Parathyroid adenoma (tissue), 2 donors: ENCODE measurements around the gene LDAF1.
"Not testable (repeated sequence)": the region's sequence is repeated elsewhere in the genome, so short reads cannot be mapped to it uniquely, and the experiment has no call there.

ENCODE experiments used
- H2AFZ ChIP-seq: fragments of 300-600 bp; sonication (generic); one replicate; pipeline ENCODE4 v1.7.0; 2017; ENCODE audit warnings: antibody characterized with exemption, mild to moderate bottlenecking
- H3K27ac ChIP-seq: fragments of 300-600 bp; sonication (generic); one replicate; pipeline ENCODE4 v1.7.0; 2017
- H3K27me3 ChIP-seq: fragments of 300-600 bp; sonication (generic); one replicate; pipeline ENCODE4 v1.7.0; 2017; ENCODE audit warnings: low read length; ENCODE audit not compliant: control insufficient read depth, insufficient read depth
- H3K36me3 ChIP-seq: fragments of 300-600 bp; sonication (generic); one replicate; pipeline ENCODE4 v1.7.0; 2017; ENCODE audit warnings: low read length; ENCODE audit not compliant: control insufficient read depth, insufficient read depth
- H3K4me1 ChIP-seq: fragments of 300-600 bp; sonication (generic); one replicate; pipeline ENCODE4 v1.7.0; 2017; ENCODE audit warnings: control low read depth
- H3K4me2 ChIP-seq: fragments of 300-600 bp; sonication (generic); one replicate; pipeline ENCODE4 v1.7.0; 2017; ENCODE audit warnings: low read length
- H3K4me3 ChIP-seq: fragments of 300-600 bp; sonication (generic); one replicate; pipeline ENCODE4 v1.7.0; 2017; ENCODE audit warnings: low read depth, low read length
- H3K79me2 ChIP-seq: fragments of 300-600 bp; sonication (generic); one replicate; pipeline ENCODE4 v1.7.0; 2017; ENCODE audit warnings: control low read depth
- H3K9ac ChIP-seq: fragments of 300-600 bp; sonication (generic); one replicate; pipeline ENCODE4 v1.7.0; 2017; ENCODE audit warnings: mild to moderate bottlenecking
- H3K9me3 ChIP-seq: fragments of 300-600 bp; sonication (generic); one replicate; pipeline ENCODE4 v1.7.0; 2017; ENCODE audit warnings: low read length; ENCODE audit not compliant: control insufficient read depth
- TF ChIP-seq, protein P1 (sequence below): fragments of 300-600 bp; sonication (generic); IDR thresholded peaks from one replicate; pipeline ENCODE4 v1.7.0; 2017; ENCODE audit warnings: antibody characterized with exemption, mild to moderate bottlenecking
- donor health status: primary hyperparathyroidism.

Gene LDAF1

DNA sequence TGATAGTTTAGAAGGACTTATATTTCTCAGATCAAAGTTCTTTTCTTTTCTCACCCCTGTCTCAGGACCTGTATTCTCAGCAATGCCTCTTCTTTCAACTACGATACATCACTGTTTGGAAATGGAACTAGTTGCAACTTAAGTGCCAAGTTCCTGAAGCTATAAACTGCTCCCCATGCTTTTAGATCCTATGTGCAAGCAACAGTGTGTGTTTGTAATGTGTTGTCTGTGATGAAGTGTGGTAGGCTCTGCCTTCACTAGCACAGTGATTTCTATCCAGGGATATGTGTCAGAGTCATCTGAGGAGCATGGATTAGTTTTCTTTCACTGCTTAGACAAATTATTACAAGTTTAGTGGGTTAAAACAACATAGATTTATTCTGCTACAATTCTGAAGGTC, 34.5 kb downstream of the LDAF1 start:
- no peaks in the 10 kb centered on the region for H3K9me3 ChIP-seq
- no peaks in the 10 kb centered on the region for H3K79me2 ChIP-seq
- H3K4me3 ChIP-seq: no peak overlapping the region
- H2AFZ ChIP-seq: no peak overlapping the region
- TF ChIP-seq, protein P1, sequence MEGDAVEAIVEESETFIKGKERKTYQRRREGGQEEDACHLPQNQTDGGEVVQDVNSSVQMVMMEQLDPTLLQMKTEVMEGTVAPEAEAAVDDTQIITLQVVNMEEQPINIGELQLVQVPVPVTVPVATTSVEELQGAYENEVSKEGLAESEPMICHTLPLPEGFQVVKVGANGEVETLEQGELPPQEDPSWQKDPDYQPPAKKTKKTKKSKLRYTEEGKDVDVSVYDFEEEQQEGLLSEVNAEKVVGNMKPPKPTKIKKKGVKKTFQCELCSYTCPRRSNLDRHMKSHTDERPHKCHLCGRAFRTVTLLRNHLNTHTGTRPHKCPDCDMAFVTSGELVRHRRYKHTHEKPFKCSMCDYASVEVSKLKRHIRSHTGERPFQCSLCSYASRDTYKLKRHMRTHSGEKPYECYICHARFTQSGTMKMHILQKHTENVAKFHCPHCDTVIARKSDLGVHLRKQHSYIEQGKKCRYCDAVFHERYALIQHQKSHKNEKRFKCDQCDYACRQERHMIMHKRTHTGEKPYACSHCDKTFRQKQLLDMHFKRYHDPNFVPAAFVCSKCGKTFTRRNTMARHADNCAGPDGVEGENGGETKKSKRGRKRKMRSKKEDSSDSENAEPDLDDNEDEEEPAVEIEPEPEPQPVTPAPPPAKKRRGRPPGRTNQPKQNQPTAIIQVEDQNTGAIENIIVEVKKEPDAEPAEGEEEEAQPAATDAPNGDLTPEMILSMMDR: no peak
- no peaks in the 10 kb centered on the region for H3K36me3 ChIP-seq
- H3K27ac ChIP-seq: no peak overlapping the region
- H3K4me1 ChIP-seq: no peaks in the 10 kb centered on the region
- no peak overlapping the region for H3K4me2 ChIP-seq
- no peaks in the 10 kb centered on the region for H3K27me3 ChIP-seq
- H3K9ac ChIP-seq: no peak overlapping the region

DNA sequence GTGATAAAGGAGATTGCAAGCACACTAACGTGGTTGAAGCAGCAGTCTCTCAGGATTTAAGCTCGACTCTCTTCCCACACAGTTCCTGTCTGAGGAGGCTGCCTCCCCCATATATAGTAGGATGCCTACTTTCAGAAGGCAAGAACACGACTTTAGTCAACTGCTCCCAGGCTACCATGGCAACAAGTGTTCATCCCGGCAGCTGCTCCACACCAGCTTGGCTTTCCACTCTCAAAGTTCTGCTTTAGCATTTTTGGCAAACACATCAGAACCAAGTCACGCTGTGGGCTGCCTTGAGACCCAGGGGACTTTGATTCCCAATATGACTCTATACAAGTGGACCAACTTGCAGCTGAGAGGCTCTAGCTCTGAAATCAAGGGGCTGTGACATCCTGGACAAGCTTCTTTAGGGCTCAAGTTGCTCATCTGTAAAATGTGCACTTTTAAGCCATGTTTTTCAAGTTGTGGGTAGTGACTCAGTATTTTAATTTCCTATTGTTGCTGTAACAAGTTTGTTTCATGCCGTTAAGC, 36.4 kb downstream of the LDAF1 start:
- no peaks in the 10 kb centered on the region for H3K36me3 ChIP-seq
- H3K9ac ChIP-seq: no peak overlapping the region
- H3K4me3 ChIP-seq: no peak overlapping the region
- H3K27me3 ChIP-seq: no peaks in the 10 kb centered on the region
- TF ChIP-seq, protein P1: no peak
- H3K79me2 ChIP-seq: no peaks in the 10 kb centered on the region
- H3K4me1 ChIP-seq: no peaks in the 10 kb centered on the region
- no peak overlapping the region for H2AFZ ChIP-seq
- no peak overlapping the region for H3K27ac ChIP-seq
- H3K4me2 ChIP-seq: no peak overlapping the region
- no peaks in the 10 kb centered on the region for H3K9me3 ChIP-seq

DNA sequence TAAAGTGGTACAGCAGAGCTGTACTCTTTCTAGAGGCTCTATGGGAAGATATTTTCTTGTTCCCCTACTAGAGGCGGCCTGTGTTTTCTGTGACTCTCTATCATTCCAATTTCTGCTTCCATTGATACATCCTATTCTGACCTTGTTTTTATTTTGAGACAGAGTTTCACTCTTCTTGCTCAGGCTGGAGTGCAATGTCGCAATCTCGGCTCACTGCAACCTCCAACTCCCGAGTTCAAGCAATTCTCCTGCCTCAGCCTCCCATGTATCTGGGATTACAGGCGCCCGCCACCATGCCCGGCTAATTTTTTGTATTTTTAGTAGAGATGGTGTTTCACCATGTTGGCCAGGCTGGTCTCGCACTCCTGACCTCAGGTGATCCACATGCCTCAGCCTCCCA, 36.9 kb downstream of the LDAF1 start:
- H2AFZ ChIP-seq, H3K4me2 ChIP-seq: not testable (repeated sequence)

DNA sequence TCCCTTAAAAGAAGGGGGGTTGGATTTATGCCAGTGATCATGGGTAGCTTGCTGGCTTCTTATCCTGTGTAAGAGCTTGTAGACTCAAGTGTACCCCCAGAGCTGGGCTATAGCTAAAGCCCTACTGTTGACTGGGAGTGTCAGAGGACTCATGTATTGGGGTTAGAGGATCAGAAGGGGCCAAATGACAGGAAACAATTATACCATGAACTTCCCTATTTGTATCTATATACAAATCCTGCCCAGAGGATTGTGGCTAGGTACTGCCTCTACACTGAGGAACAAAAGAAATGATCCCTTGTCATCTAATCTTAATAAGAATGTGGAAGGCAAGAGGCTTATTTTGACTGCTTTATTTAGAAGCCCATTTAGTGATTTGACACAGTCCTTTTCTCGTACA, 38.6 kb downstream of the LDAF1 start:
- no peak overlapping the region for H3K4me2 ChIP-seq
- H3K9me3 ChIP-seq: no peaks in the 10 kb centered on the region
- no peaks in the 10 kb centered on the region for H3K36me3 ChIP-seq
- H2AFZ ChIP-seq: no peak overlapping the region
- TF ChIP-seq, protein P1: no peak
- H3K4me1 ChIP-seq: no peaks in the 10 kb centered on the region
- no peaks in the 10 kb centered on the region for H3K79me2 ChIP-seq
- H3K4me3 ChIP-seq: no peak overlapping the region
- no peak overlapping the region for H3K27ac ChIP-seq
- H3K9ac ChIP-seq: no peak overlapping the region
- no peaks in the 10 kb centered on the region for H3K27me3 ChIP-seq

More for the DNA sequence above, 36.9 kb downstream of the LDAF1 start:
- not testable (repeated sequence) for H3K27me3 ChIP-seq, H3K9ac ChIP-seq, H3K27ac ChIP-seq, H3K36me3 ChIP-seq, H3K4me3 ChIP-seq, H3K9me3 ChIP-seq, H3K79me2 ChIP-seq, H3K4me1 ChIP-seq

DNA sequence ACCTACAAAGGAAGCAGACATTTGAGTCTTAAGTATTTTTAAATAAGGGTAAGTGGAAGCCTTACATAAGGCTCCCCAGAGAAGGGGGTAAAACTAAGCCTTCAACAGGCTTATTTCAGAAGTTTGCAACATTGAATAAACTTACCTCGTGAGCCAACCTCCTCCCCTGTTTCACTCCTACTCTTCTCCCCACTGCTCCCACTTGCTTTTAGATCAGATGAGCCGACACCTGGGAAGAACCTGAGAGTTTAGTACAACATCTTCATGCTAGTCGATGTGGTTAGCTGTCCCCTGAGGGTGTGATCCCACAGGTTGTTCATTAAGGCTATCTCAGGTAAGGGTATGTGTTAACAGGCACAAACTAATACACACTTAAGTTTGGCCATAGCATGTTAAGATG, 39.1 kb downstream of the LDAF1 start:
- Histone ChIP-seq H3K79me2 (no peaks in the 10 kb centered on the region), H3K27me3 (no peaks in the 10 kb centered on the region), H3K4me2 (no peak overlapping the region), H3K4me1 (no peaks in the 10 kb centered on the region), H3K27ac (no peak overlapping the region), H3K9me3 (no peaks in the 10 kb centered on the region), H3K36me3 (no peaks in the 10 kb centered on the region), H3K4me3 (no peak overlapping the region), H3K9ac (no peak overlapping the region), H2AFZ (no peak overlapping the region)
- TF ChIP-seq, protein P1: no peak
